ENCODE results near the gene APOB. TPM values are rescaled to one million over a fixed set of nuclear protein-coding genes. Genes with fewer than 3 reads are reported as not detected.
A peak's percentile ranks its signal among the peaks of the same experiment; 100 is the strongest.

Gene APOB
- total and polyA plus RNA-seq, 12 donors: 0.22 to 45.4 (median 8.4) TPM

- Histone ChIP-seq H3K27me3 (peaks cover 0 to 75% (median 40%) of the 10 kb centered on the region in 7 donors), H3K9me3 (peaks cover 0 to 3% (median 0%) of the 10 kb centered on the region in 11 donors), H3K4me1 (no peaks in the 10 kb centered on the region), H3K36me3 (no peaks in the 10 kb centered on the region), H3K27ac (no peak overlapping the region), H3K4me3 (no peak overlapping the region)
- DNase-seq: peak; percentile 57 to 61
- peak; percentile 75 to 94 (median 88) for TF ChIP-seq CTCF (IDR thresholded peaks at IDR 0.05)
- 31 to 35% methylated on average over 5 of the region's 5 CpGs for WGBS, 2 donors
- intact Hi-C loops (cut with DNase I): loop anchor here in 9 of 10 donors (1.0 to 10.0 kb wide), 7 partner anchors 178 to 302 kb away; no protein-coding TSS in a partner anchor
- peak; percentile 58 to 80 (median 66) for ATAC-seq
Observed at GRCh38 chr2:20962939-20963557, 80.8 kb downstream of the APOB start.

GRCh38 chr2:20961858-20962257, 82.0 kb downstream of the APOB start:
- H3K27ac ChIP-seq: no peak overlapping the region
- ATAC-seq: no peak
- 48 to 50% methylated on average over 7 of the region's 7 CpGs for WGBS, 2 donors

GRCh38 chr2:20960003-20960402, 83.9 kb downstream of the APOB start:
- no peak for ATAC-seq
- 65 to 77% methylated on average over 4 of the region's 4 CpGs for WGBS, 2 donors

More at GRCh38 chr2:20961858-20962257, 82.0 kb downstream of the APOB start:
- Histone ChIP-seq H3K9me3 (peaks cover 0 to 3% (median 0%) of the 10 kb centered on the region in 11 donors), H3K4me3 (no peak overlapping the region), H3K4me1 (no peaks in the 10 kb centered on the region), H3K27me3 (peaks cover 0 to 72% (median 36%) of the 10 kb centered on the region in 7 donors), H3K36me3 (no peaks in the 10 kb centered on the region)
- TF ChIP-seq CTCF (IDR thresholded peaks at IDR 0.05): no peak
- DNase-seq: no peak
- intact Hi-C loops (cut with DNase I): loop anchor here in 9 of 10 donors (1.0 to 10.0 kb wide), 7 partner anchors 177 to 301 kb away; no protein-coding TSS in a partner anchor

GRCh38 chr2:20959252-20959651, 84.6 kb downstream of the APOB start:
- peaks cover 0 to 55% (median 21%) of the 10 kb centered on the region in 7 donors for H3K27me3 ChIP-seq
- H3K4me1 ChIP-seq: no peaks in the 10 kb centered on the region
- DNase-seq (no peak), ATAC-seq (no peak)
- whole genome bisulfite sequencing, 2 donors: 60 to 89% methylated on average over 4 of the region's 4 CpGs
- H3K9me3 ChIP-seq: peaks cover 0 to 3% (median 0%) of the 10 kb centered on the region in 11 donors
- intact Hi-C loops (cut with DNase I): no loop called here
- no peak overlapping the region for H3K4me3 ChIP-seq
- no peak for TF ChIP-seq CTCF (IDR thresholded peaks at IDR 0.05)
- H3K36me3 ChIP-seq: no peaks in the 10 kb centered on the region
- no peak overlapping the region for H3K27ac ChIP-seq

More at GRCh38 chr2:20960003-20960402, 83.9 kb downstream of the APOB start:
- peaks cover 0 to 3% (median 0%) of the 10 kb centered on the region in 11 donors for H3K9me3 ChIP-seq
- H3K4me3 ChIP-seq: no peak overlapping the region
- H3K27ac ChIP-seq: no peak overlapping the region
- H3K36me3 ChIP-seq: no peaks in the 10 kb centered on the region
- H3K4me1 ChIP-seq: no peaks in the 10 kb centered on the region
- TF ChIP-seq CTCF (IDR thresholded peaks at IDR 0.05): no peak
- no peak for DNase-seq
- intact Hi-C loops (cut with DNase I): loop anchor here in 7 of 10 donors (2.0 to 10.0 kb wide), 4 partner anchors 175 to 297 kb away; no protein-coding TSS in a partner anchor
- H3K27me3 ChIP-seq: peaks cover 0 to 58% (median 25%) of the 10 kb centered on the region in 7 donors
